Keratinocyte (primary cell): ENCODE measurements around the gene MELK. TPM values are rescaled to one million over a fixed set of nuclear protein-coding genes. Genes with fewer than 3 reads are reported as not detected.

Experiments
- DNase-seq: peaks from one replicate; pipeline ENCODE4 v3.0.0-alpha.2; 2011; ENCODE audit warnings: low read depth, missing footprints, low spot score
- FAIRE-seq: peaks from 2 replicates; lab custom pipeline; 2011; peaks lifted over from hg19 to GRCh38; lab: Jason Lieb, UNC
- H2AFZ ChIP-seq: 2 replicates; pipeline ENCODE4 v1.6.0; 2012; ENCODE audit warnings: low read length, control low read depth, inconsistent platforms; ENCODE audit not compliant: control insufficient read depth
- H3K27ac ChIP-seq: 2 replicates; pipeline ENCODE4 v1.5.1; 2011; ENCODE audit warnings: low read length; ENCODE audit not compliant: control insufficient read depth, insufficient read depth
- H3K27me3 ChIP-seq: 3 replicates; pipeline ENCODE4 v1.6.0; 2011; ENCODE audit warnings: low read length; ENCODE audit not compliant: control insufficient read depth, insufficient read depth; ENCODE audit errors: extremely low read depth
- H3K36me3 ChIP-seq, 2 experiments: 2 replicates in 1 of 2; 3 replicates in 1 of 2; pipeline ENCODE4 v1.5.1; 2011; ENCODE audit warnings: low read length in 2 of 2, mild to moderate bottlenecking in 1 of 2; ENCODE audit not compliant: control insufficient read depth in 2 of 2, insufficient read depth in 2 of 2; ENCODE audit errors: extremely low read depth in 1 of 2
- H3K4me1 ChIP-seq: 3 replicates; pipeline ENCODE4 v1.5.1; 2011; ENCODE audit warnings: low read length; ENCODE audit not compliant: control insufficient read depth, insufficient read depth; ENCODE audit errors: extremely low read depth
- H3K4me2 ChIP-seq: 3 replicates; pipeline ENCODE4 v1.6.0; 2011; ENCODE audit warnings: low read depth, low read length; ENCODE audit not compliant: control insufficient read depth, insufficient read depth; ENCODE audit errors: extremely low read depth
- H3K4me3 ChIP-seq, 3 experiments: fragments of 200-600 bp in 1 of 3; sonication (generic) in 1 of 3; 2 replicates in 2 of 3; 3 replicates in 1 of 3; pipeline ENCODE4 v1.5.1; 2011 to 2016; ENCODE audit warnings: low read length in 3 of 3, mild to moderate bottlenecking in 3 of 3, control low read depth in 2 of 3, inconsistent platforms in 1 of 3, low read depth in 1 of 3, mixed read lengths in 1 of 3, mixed run types in 1 of 3, moderate library complexity in 1 of 3; ENCODE audit not compliant: control insufficient read depth in 2 of 3, insufficient read depth in 2 of 3; ENCODE audit errors: extremely low read depth in 1 of 3
- H3K79me2 ChIP-seq: 2 replicates; pipeline ENCODE4 v1.6.0; 2012; ENCODE audit warnings: low read length; ENCODE audit not compliant: control insufficient read depth, insufficient read depth
- H3K9ac ChIP-seq: 3 replicates; pipeline ENCODE4 v1.6.0; 2011; ENCODE audit warnings: low read length; ENCODE audit not compliant: control insufficient read depth, insufficient read depth; ENCODE audit errors: extremely low read depth
- H3K9me1 ChIP-seq: 3 replicates; pipeline ENCODE4 v1.6.0; 2011; ENCODE audit warnings: low read length; ENCODE audit not compliant: control insufficient read depth, insufficient read depth; ENCODE audit errors: extremely low read depth
- H3K9me3 ChIP-seq: 2 replicates; pipeline ENCODE4 v1.5.1; 2012; ENCODE audit warnings: low read depth, low read length; ENCODE audit not compliant: control insufficient read depth
- H4K20me1 ChIP-seq: 3 replicates; pipeline ENCODE4 v1.6.0; 2011; ENCODE audit warnings: low read length; ENCODE audit not compliant: control insufficient read depth, insufficient read depth; ENCODE audit errors: extremely low read depth
- CTCF ChIP-seq, 3 experiments: IDR thresholded peaks in 1 of 3; conservative IDR thresholded peaks in 1 of 3; optimal IDR thresholded peaks in 1 of 3; 2 replicates in 2 of 3; 3 replicates in 1 of 3; pipeline versions ENCODE3 to v1.5.1; 2011; ENCODE audit warnings: low read length in 3 of 3, mild to moderate bottlenecking in 3 of 3, moderate library complexity in 2 of 3, control low read depth in 1 of 3, inconsistent platforms in 1 of 3; ENCODE audit not compliant: insufficient read depth in 2 of 3; ENCODE audit errors: extremely low read depth in 1 of 3
- EZH2 ChIP-seq: IDR thresholded peaks from one replicate; pipeline ENCODE4 v1.6.1; 2012; ENCODE audit warnings: inconsistent platforms, mild to moderate bottlenecking, low read length, moderate library complexity
- dilution Hi-C: fragments of 300-500 bp; cut with MboI; formaldehyde crosslinking; loops from one replicate; pipeline ENCODE4 v1.7.0; 2020; ENCODE audit warnings: low sequenced_read_pairs; ENCODE audit not compliant: extremely low pct_ligation_motif_present
- polyA plus RNA-seq, 5 experiments: library from polyadenylated mRNA; depleted of rRNA in 3 of 5; stranded (reverse) in 3 of 5; stranded (forward) in 1 of 5; unstranded in 1 of 5; fragments of >200 nt; gene quantifications; 1 replicate in 1 of 5; 2 replicates in 3 of 5; 3 replicates in 1 of 5; pipeline versions ENCODE4 v1.2.1 to v1.2.3, GENCODE V29; 2011 to 2012; ENCODE audit warnings: missing spikeins in 2 of 5, low read depth in 1 of 5, low replicate concordance in 1 of 5

Gene MELK
- polyA plus RNA-seq, 1 donor (not counting 4 experiments of a cell fraction or from before 2014, with no cell fraction given) = 45.3 TPM

- dilution Hi-C loops = no loop called here
- FAIRE-seq = no peak
These were observed 34.8 kb upstream of the MELK start for GRCh38 chr9:36537861-36538260.

GRCh38 chr9:36542355-36542754 is 30.3 kb upstream of the MELK start:
- H3K27me3 ChIP-seq = no peaks in the 10 kb centered on the region
- no peaks in the 10 kb centered on the region for H3K9me1 ChIP-seq
- H3K9ac ChIP-seq = no peak overlapping the region
- H3K4me1 ChIP-seq = no peaks in the 10 kb centered on the region
- no peaks in the 10 kb centered on the region for H3K79me2 ChIP-seq
- H3K27ac ChIP-seq = no peak overlapping the region
- H3K9me3 ChIP-seq = no peaks in the 10 kb centered on the region
- H4K20me1 ChIP-seq = no peaks in the 10 kb centered on the region
- no peak overlapping the region for H3K4me2 ChIP-seq
- FAIRE-seq = no peak
- dilution Hi-C loops = no loop called here
- H3K4me3 ChIP-seq = no peak overlapping the region
- no peak for TF ChIP-seq CTCF (optimal IDR thresholded peaks at IDR 0.05 in 1 of 3, IDR thresholded peaks at IDR 0.05 in 1 of 3, conservative IDR thresholded peaks at IDR 0.05 in 1 of 3; ENCODE audit: extremely low read depth in 1 of 3, insufficient read depth in 2 of 3, low read length in 3 of 3)
- no peak for TF ChIP-seq EZH2
- no peak for DNase-seq
- H2AFZ ChIP-seq = no peak overlapping the region
- H3K36me3 ChIP-seq = no peaks in the 10 kb centered on the region

More at GRCh38 chr9:36537861-36538260, 34.8 kb upstream of the MELK start:
- Histone ChIP-seq H3K4me3 (no peak overlapping the region), H3K9me3 (no peaks in the 10 kb centered on the region), H2AFZ (no peak overlapping the region), H4K20me1 (no peaks in the 10 kb centered on the region), H3K9ac (no peak overlapping the region), H3K4me1 (no peaks in the 10 kb centered on the region), H3K79me2 (no peaks in the 10 kb centered on the region), H3K27ac (no peak overlapping the region), H3K4me2 (no peak overlapping the region), H3K27me3 (no peaks in the 10 kb centered on the region), H3K36me3 (no peaks in the 10 kb centered on the region), H3K9me1 (no peaks in the 10 kb centered on the region)
- TF ChIP-seq EZH2 (no peak), CTCF (optimal IDR thresholded peaks at IDR 0.05 in 1 of 3, IDR thresholded peaks at IDR 0.05 in 1 of 3, conservative IDR thresholded peaks at IDR 0.05 in 1 of 3; ENCODE audit: extremely low read depth in 1 of 3, insufficient read depth in 2 of 3, low read length in 3 of 3) (no peak)
- DNase-seq = no peak
